ENCODE data around the gene DCUN1D5. TPM values are rescaled to one million over a fixed set of nuclear protein-coding genes. Genes with fewer than 3 reads are reported as not detected.

Gene DCUN1D5
- total RNA-seq, 1 donor from 2014 or later = 28.5 TPM

DNA sequence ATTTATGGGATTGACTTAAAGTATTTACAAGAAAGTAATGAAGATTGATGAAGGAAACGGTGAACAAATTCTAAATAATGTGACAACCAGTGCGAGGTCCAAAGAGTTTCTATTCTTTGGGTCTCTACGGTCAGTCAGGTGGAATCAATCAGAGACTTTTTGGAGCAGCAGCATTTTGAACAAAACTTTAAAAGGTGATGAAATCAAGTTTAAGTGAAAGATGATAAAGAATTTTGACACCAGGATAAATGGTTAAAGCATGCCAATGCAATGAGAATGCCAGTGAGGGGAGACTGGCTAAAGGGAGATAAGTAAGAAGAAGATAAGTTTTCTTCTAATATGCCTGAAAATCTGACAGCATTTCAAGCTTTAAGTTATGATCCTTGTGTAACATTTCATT, 67.9 kb downstream of the DCUN1D5 start:
- Mint-ChIP-seq H3K27me3 (ENCODE audit: unreplicated experiment) (no peaks in the 10 kb centered on the region), H3K4me3 (ENCODE audit: unreplicated experiment) (no peak overlapping the region), H3K36me3 (ENCODE audit: low read depth, unreplicated experiment) (no peaks in the 10 kb centered on the region), H3K27ac (ENCODE audit: unreplicated experiment) (no peak overlapping the region), H3K9me3 (ENCODE audit: unreplicated experiment) (no peaks in the 10 kb centered on the region), H3K4me1 (ENCODE audit: unreplicated experiment) (no peaks in the 10 kb centered on the region)
- TF ChIP-seq, protein P1, sequence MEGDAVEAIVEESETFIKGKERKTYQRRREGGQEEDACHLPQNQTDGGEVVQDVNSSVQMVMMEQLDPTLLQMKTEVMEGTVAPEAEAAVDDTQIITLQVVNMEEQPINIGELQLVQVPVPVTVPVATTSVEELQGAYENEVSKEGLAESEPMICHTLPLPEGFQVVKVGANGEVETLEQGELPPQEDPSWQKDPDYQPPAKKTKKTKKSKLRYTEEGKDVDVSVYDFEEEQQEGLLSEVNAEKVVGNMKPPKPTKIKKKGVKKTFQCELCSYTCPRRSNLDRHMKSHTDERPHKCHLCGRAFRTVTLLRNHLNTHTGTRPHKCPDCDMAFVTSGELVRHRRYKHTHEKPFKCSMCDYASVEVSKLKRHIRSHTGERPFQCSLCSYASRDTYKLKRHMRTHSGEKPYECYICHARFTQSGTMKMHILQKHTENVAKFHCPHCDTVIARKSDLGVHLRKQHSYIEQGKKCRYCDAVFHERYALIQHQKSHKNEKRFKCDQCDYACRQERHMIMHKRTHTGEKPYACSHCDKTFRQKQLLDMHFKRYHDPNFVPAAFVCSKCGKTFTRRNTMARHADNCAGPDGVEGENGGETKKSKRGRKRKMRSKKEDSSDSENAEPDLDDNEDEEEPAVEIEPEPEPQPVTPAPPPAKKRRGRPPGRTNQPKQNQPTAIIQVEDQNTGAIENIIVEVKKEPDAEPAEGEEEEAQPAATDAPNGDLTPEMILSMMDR (IDR thresholded peaks at IDR 0.05; ENCODE audit: unreplicated experiment) = no peak
- no peak for DNase-seq (ENCODE audit: low spot score)

DNA sequence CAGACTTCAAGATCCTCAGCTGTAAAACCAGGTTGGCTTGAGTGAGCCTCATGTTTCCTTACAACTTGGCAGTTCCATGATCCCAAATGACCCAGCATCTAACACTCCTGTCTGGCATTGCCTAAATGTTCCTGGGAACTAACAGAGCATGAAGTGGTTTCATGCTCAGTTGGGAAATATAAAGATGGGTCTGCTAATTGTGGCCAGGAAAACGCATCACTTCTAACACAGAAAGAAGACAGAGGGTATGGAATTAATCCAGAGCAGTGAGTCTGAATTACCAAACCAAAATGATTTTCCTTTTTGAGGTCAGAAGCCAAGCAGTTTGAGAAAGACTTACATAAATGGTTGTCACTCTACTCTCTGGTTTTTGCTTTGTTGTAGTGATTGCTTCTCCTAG, 75.9 kb downstream of the DCUN1D5 start:
- Mint-ChIP-seq H3K36me3 (ENCODE audit: low read depth, unreplicated experiment) (no peaks in the 10 kb centered on the region), H3K4me1 (ENCODE audit: unreplicated experiment) (no peaks in the 10 kb centered on the region), H3K9me3 (ENCODE audit: unreplicated experiment) (no peaks in the 10 kb centered on the region), H3K4me3 (ENCODE audit: unreplicated experiment) (no peak overlapping the region), H3K27me3 (ENCODE audit: unreplicated experiment) (no peaks in the 10 kb centered on the region), H3K27ac (ENCODE audit: unreplicated experiment) (no peak overlapping the region)
- TF ChIP-seq, protein P1 (IDR thresholded peaks at IDR 0.05; ENCODE audit: unreplicated experiment) = no peak
- no peak for DNase-seq (ENCODE audit: low spot score)

DNA sequence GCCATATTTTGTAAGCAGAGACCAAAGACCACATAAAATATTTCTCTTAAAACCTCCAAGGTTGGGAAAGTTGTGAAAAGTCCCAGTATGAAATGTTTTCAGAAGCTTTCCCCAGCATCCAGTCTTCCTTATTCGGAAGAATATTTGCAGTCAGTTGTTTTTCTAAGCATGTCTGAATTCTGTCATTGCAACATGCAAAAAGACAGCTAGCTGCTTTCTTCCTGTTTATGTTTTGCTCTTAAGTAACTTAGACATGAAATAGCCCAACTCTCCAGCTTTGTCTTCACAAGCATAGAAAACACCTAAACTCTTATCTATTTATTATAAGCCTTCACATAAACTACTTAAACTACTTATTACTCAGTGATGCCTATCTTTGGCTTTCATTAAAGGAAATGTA, 78.5 kb downstream of the DCUN1D5 start:
- H3K27me3 Mint-ChIP-seq (ENCODE audit: unreplicated experiment) = no peaks in the 10 kb centered on the region
- no peaks in the 10 kb centered on the region for H3K4me1 Mint-ChIP-seq (ENCODE audit: unreplicated experiment)
- H3K9me3 Mint-ChIP-seq (ENCODE audit: unreplicated experiment) = no peaks in the 10 kb centered on the region
- no peak overlapping the region for H3K27ac Mint-ChIP-seq (ENCODE audit: unreplicated experiment)
- H3K4me3 Mint-ChIP-seq (ENCODE audit: unreplicated experiment) = no peak overlapping the region
- TF ChIP-seq, protein P1 (IDR thresholded peaks at IDR 0.05; ENCODE audit: unreplicated experiment) = no peak
- DNase-seq (ENCODE audit: low spot score) = no peak
- peaks cover 6% of the 10 kb centered on the region for H3K36me3 Mint-ChIP-seq (ENCODE audit: low read depth, unreplicated experiment)

Other genes starting within 250 kb of the DCUN1D5 start
- gene MMP3, start 248.6 kb downstream of the DCUN1D5 start, total RNA-seq (ENCODE audit: unreplicated experiment) = not detected
- not detected for gene MMP12, start 217.2 kb downstream of the DCUN1D5 start, total RNA-seq (ENCODE audit: unreplicated experiment)
- gene MMP13, start 136.4 kb downstream of the DCUN1D5 start, total RNA-seq (ENCODE audit: unreplicated experiment) = not detected
- 7.9 TPM for gene DYNC2H1, start 17.3 kb upstream of the DCUN1D5 start, total RNA-seq (ENCODE audit: unreplicated experiment)